ENCODE measurements around the gene BPIFB3.

DNA sequence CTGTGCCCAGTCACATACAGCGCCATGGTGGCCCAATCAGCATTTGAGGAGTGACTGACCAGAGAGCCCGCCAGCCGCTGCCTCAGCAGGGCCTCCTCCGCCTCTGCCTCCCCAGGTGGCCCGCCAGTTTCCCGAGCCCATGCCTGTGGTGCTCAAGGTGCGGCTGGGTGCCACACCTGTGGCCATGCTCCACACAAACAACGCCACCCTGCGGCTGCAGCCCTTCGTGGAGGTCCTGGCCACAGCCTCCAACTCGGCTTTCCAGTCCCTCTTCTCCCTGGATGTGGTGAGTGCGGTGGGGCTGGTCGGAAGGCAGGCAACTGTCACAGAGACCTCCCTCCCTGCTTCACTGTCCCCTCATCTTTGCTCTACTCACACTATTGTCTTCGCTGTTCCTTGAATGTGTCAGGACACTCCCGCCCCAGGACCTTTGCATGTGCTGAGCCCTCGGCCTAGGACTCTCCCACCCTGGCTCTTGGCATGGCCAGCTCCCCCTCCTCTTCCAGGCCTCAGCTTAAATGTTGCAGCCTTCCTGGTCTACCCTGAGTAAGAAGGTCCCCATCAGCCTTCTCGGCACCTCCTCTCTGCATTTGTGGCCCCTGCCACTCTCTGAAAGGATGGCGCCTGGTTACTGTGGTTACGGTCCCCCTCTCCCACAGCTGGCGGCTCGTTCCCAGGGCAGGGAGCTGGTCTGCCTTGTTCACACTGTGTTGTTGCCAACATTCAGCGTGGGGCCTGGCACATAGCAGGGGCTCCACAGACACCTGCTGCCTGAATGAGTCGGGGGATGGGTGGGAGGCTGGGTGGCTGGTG lies 34.0 kb upstream of the BPIFB3 start:
- TF ChIP-seq CTCF (IDR thresholded peaks at IDR 0.05), result no peak
- TF ChIP-seq POLR2A (IDR thresholded peaks at IDR 0.05), result no peak

Data from uterus (tissue), 2 donors.